Osteocyte (in vitro differentiated cells): Measurements from ENCODE around the gene UMODL1. TPM values are rescaled to one million over a fixed set of nuclear protein-coding genes. Genes with fewer than 3 reads are reported as not detected.

Experiments used
- DNase-seq: peaks from one replicate; pipeline ENCODE4 v3.0.0; 2021; ENCODE audit warnings: mixed read lengths; ENCODE audit not compliant: unreplicated experiment; ENCODE audit errors: extremely low spot score
- H3K27ac Mint-ChIP-seq: one replicate; pipeline ENCODE4 v1.8.0; 2021; ENCODE audit warnings: mild to moderate bottlenecking, mixed read lengths; ENCODE audit not compliant: unreplicated experiment
- H3K27me3 Mint-ChIP-seq: one replicate; pipeline ENCODE4 v1.8.0; 2021; ENCODE audit warnings: mixed read lengths; ENCODE audit not compliant: unreplicated experiment
- H3K36me3 Mint-ChIP-seq: one replicate; pipeline ENCODE4 v1.8.0; 2021; ENCODE audit warnings: mixed read lengths; ENCODE audit not compliant: unreplicated experiment
- H3K4me1 Mint-ChIP-seq: one replicate; pipeline ENCODE4 v1.8.0; 2021; ENCODE audit warnings: mixed read lengths; ENCODE audit not compliant: unreplicated experiment
- H3K4me3 Mint-ChIP-seq: one replicate; pipeline ENCODE4 v1.8.0; 2021; ENCODE audit warnings: mild to moderate bottlenecking, moderate library complexity, mixed read lengths; ENCODE audit not compliant: unreplicated experiment
- H3K9me3 Mint-ChIP-seq: one replicate; pipeline ENCODE4 v1.8.0; 2021; ENCODE audit warnings: mixed read lengths; ENCODE audit not compliant: unreplicated experiment
- total RNA-seq: library from RNA; stranded (reverse); gene quantifications from 2 replicates; pipeline ENCODE4 v1.2.1, GENCODE V29; 2021
- TF ChIP-seq, protein P1 (sequence below): fragments of 200-600 bp; sonication (generic); IDR thresholded peaks from 2 replicates; pipeline ENCODE4 v1.5.0; 2021; ENCODE audit warnings: antibody characterized with exemption, mild to moderate bottlenecking, moderate library complexity

The UMODL1 gene
- total RNA-seq, 1 donor from 2014 or later = not detected

DNA sequence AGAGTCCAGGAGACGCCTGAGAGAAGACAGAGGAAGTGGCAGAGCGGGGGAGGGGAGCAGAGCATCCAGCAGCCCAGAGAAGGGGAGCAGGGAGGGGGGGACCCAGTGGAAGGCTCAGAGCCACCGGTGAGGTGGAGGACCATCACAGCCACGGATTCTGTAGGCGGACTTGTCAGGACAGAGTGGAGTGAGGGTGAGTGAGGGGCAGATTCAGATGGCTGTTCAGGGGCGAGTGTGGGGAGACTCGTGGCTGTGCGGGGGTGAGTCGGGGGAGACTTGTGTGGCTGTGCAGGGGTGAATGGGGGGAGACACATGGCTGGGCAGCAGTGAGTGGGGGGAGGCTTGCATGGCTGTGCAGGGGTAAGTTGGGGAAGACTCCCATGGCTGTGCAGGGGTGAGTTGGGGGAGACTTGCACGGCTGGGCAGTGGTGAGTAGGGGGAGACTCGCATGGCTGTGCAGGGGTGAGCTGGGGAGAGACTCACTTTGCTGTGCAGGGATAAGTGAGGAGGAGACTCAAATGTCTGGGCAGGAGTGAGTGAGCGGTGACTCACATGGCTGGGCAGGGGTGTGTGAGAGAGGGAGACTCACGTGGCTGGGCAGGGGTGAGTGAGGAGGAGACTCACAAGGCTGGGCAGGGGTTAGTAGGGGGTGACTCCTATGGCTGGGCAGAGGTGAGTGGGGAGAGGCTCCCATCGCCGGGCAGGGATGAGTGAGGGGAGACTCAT, 91.0 kb downstream of the UMODL1 start:
- TF ChIP-seq, protein P1, sequence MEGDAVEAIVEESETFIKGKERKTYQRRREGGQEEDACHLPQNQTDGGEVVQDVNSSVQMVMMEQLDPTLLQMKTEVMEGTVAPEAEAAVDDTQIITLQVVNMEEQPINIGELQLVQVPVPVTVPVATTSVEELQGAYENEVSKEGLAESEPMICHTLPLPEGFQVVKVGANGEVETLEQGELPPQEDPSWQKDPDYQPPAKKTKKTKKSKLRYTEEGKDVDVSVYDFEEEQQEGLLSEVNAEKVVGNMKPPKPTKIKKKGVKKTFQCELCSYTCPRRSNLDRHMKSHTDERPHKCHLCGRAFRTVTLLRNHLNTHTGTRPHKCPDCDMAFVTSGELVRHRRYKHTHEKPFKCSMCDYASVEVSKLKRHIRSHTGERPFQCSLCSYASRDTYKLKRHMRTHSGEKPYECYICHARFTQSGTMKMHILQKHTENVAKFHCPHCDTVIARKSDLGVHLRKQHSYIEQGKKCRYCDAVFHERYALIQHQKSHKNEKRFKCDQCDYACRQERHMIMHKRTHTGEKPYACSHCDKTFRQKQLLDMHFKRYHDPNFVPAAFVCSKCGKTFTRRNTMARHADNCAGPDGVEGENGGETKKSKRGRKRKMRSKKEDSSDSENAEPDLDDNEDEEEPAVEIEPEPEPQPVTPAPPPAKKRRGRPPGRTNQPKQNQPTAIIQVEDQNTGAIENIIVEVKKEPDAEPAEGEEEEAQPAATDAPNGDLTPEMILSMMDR = no peak
- H3K27me3 Mint-ChIP-seq = peaks cover 24% of the 10 kb centered on the region
- no peaks in the 10 kb centered on the region for H3K9me3 Mint-ChIP-seq
- H3K27ac Mint-ChIP-seq = no peak overlapping the region
- peaks cover 5% of the 10 kb centered on the region for H3K4me1 Mint-ChIP-seq
- peak; percentile 73 for DNase-seq
- no peaks in the 10 kb centered on the region for H3K36me3 Mint-ChIP-seq
- H3K4me3 Mint-ChIP-seq = no peak overlapping the region

DNA sequence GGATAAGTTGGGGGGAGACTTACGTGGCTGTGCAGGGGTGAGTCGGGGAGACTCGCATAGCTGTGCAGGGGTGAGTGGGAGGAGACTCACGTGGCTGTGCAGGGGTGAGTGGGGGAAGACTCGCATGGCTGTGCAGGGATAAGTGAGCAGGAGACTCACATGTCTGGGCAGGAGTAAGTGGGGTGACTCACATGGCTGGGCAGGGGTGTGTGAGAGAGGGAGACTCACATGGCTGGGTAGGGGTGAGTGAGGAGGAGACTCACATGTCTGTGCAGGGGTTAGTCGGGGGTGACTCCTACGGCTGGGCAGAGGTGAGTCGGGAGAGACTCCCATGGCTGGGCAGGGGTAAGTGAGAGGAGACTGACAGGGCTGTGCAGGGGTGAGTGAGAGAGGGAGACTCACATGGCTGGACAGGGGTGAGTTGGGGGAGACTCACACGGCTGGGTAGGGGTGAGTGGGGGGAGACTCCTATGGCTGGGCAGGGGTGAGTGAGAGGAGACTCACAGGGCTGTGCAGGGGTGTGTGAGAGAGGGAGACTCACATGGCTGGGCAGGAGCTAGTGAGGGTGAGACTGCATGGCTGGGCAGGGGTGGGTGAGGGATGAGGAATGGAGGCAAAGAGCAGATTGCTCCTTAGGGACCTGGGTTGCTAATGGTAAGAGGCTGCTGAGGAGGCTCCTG, 91.9 kb downstream of the UMODL1 start:
- Mint-ChIP-seq H3K4me3 (no peak overlapping the region), H3K36me3 (no peaks in the 10 kb centered on the region), H3K27ac (no peak overlapping the region), H3K27me3 (peaks cover 23% of the 10 kb centered on the region), H3K4me1 (peaks cover 4% of the 10 kb centered on the region), H3K9me3 (no peaks in the 10 kb centered on the region)
- DNase-seq = peak; percentile 75
- TF ChIP-seq, protein P1 = no peak

DNA sequence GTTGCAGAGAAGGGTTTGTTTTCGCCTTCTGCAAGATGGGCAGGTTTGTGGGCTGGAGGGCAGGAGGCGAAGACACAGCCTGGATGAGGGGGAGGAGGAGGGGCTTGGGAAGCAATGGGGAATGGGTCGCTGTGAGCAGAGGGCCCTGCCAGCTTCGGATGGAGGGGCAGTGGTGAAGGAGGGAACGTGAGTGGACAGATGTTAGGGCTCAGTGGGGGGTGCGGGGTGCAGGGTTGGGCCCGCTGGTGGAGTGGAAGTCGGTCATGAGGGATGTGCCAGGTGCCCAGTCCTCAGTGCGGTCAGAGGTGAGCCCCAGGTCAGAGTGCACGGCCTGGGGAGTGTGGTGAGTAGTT, 92.4 kb downstream of the UMODL1 start:
- no peak for DNase-seq
- no peak overlapping the region for H3K27ac Mint-ChIP-seq
- H3K4me1 Mint-ChIP-seq = peaks cover 4% of the 10 kb centered on the region
- no peaks in the 10 kb centered on the region for H3K36me3 Mint-ChIP-seq
- no peaks in the 10 kb centered on the region for H3K9me3 Mint-ChIP-seq
- no peak overlapping the region for H3K4me3 Mint-ChIP-seq
- peaks cover 24% of the 10 kb centered on the region for H3K27me3 Mint-ChIP-seq
- TF ChIP-seq, protein P1 = no peak

DNA sequence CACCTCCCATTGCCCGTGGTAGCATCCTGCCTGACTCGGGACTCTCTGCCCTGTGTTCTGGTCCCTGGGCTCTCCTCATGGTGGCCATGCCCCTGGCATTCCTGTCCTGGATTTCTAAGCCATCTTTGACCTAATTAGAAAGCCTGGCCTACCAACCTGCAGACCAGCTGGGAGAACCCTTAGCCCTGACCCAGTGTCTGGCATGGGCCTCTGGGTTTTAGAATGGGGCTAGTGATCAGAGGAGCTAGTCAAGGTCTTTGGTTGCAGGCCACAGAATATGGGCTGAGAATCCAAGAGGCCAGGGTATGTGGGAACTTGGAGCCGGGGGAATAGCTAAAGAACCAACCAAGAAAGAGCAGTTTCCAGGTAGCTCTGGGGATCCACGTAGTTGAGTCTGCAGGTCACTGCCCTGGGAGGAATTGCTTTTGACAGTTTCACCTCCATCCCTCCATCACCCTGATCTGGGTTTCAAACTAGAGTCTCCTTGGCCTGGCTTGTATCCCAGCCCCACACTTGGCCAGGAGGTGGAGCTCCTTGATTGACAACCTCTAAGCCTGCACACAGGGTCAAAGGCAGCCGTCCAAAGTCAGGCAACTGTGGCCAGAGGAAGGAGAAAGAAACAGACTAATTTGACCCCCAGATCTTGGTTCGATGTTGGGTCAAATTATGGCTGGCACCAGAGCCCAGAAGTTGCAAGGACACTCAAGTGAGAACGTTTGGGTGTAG, 93.1 kb downstream of the UMODL1 start:
- TF ChIP-seq, protein P1 = peak; percentile 48
- Mint-ChIP-seq H3K27me3 (peaks cover 22% of the 10 kb centered on the region), H3K36me3 (no peaks in the 10 kb centered on the region), H3K4me3 (no peak overlapping the region), H3K4me1 (peaks cover 4% of the 10 kb centered on the region), H3K9me3 (no peaks in the 10 kb centered on the region), H3K27ac (no peak overlapping the region)
- DNase-seq = peak; percentile 56

DNA sequence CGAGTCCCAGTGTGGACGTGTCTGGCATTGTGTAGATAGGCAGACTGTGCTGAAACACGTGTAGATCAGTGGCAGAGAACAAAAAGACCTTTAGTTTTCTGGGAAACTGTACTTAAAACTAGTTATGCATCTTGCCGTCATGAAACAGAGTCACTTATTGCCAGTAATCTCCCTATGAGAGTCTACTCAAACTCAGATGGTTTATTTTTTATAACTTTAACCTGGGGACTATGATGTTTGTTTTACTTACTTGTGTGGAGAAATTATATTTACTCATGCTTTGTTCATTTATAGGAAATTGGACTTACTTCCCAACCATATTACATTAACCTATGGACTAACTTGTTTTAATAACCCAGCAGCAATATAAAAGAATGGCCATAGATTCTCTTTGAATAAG, 93.7 kb downstream of the UMODL1 start:
- Mint-ChIP-seq H3K4me3 (no peak overlapping the region), H3K27me3 (peaks cover 25% of the 10 kb centered on the region), H3K4me1 (peaks cover 4% of the 10 kb centered on the region), H3K9me3 (no peaks in the 10 kb centered on the region), H3K36me3 (no peaks in the 10 kb centered on the region), H3K27ac (no peak overlapping the region)
- no peak for DNase-seq
- TF ChIP-seq, protein P1 = no peak
